A549 (cell line): Measurements from ENCODE around the gene ADGRG3. TPM values are rescaled to one million over a fixed set of nuclear protein-coding genes. Genes with fewer than 3 reads are reported as not detected.

Experiments
- ATAC-seq, 2 experiments: fragments of 200-7000 bp in 1 of 2; fragments of >200 bp in 1 of 2; cut with Nextera tagmentation in 1 of 2; cut with Tn5 transposase in 1 of 2; 3 replicates each; pipeline versions ENCODE4 v1.8.0 to v1.9.1; 2018 to 2020; ENCODE audit warnings: mild to moderate bottlenecking in 1 of 2, moderate library complexity in 1 of 2
- CTCF ChIA-PET: fragments of 300-600 bp; sonication (Branson Sonifier 250); formaldehyde crosslinking; extraction: SDS; loops from one replicate; lab custom pipeline; 2021; ENCODE audit warnings: antibody characterized with exemption, inconsistent platforms; lab: Yijun Ruan, JAX
- POLR2A ChIA-PET: fragments of 350-600 bp; formaldehyde crosslinking; extraction: SDS; loops from one replicate; lab custom pipeline; 2021; ENCODE audit warnings: antibody characterized with exemption, inconsistent platforms; lab: Yijun Ruan, JAX
- DNase-seq, 2 experiments: peaks; one replicate each; pipeline versions ENCODE4 v3.0.0 to v3.0.0-alpha.2; 2011 to 2016; ENCODE audit warnings: low read depth in 1 of 2, low spot score in 1 of 2
- FAIRE-seq: peaks from 2 replicates; lab custom pipeline; 2011; peaks lifted over from hg19 to GRCh38; lab: Jason Lieb, UNC
- H3K27ac ChIP-seq, 2 experiments: fragments of >200 bp; sonication (Bioruptor Twin); formaldehyde crosslinking; 3 replicates each; pipeline ENCODE4 v1.5.1; 2016 to 2017
- H3K4me1 ChIP-seq: fragments of >200 bp; sonication (Bioruptor Twin); formaldehyde crosslinking; 3 replicates; pipeline ENCODE4 v1.6.1; 2016
- H3K4me2 ChIP-seq: fragments of >200 bp; sonication (Bioruptor Twin); formaldehyde crosslinking; 3 replicates; pipeline ENCODE4 v1.6.1; 2016
- H3K4me3 ChIP-seq: fragments of >200 bp; sonication (Bioruptor Twin); formaldehyde crosslinking; 3 replicates; pipeline ENCODE4 v1.5.1; 2016
- H3K9me3 ChIP-seq: fragments of >200 bp; sonication (Bioruptor Twin); formaldehyde crosslinking; 3 replicates; pipeline ENCODE4 v1.6.1; 2016
- ATOH8 ChIP-seq: fragments of 250-450 bp; sonication (Bioruptor Pico); IDR thresholded peaks from 2 replicates; pipeline ENCODE4 v1.5.0; 2020; ENCODE audit warnings: low read depth, mild to moderate bottlenecking, moderate library complexity
- BHLHE40 ChIP-seq: IDR thresholded peaks from 2 replicates; pipeline ENCODE4 v1.6.1; 2012; ENCODE audit warnings: low read depth, low read length, inconsistent platforms
- CBX8 ChIP-seq: fragments of 200-600 bp; sonication (generic); IDR thresholded peaks from 2 replicates; pipeline ENCODE4 v1.6.1; 2016
- CEBPB ChIP-seq, 2 experiments: fragments of >200 bp in 1 of 2; sonication (Bioruptor Twin) in 1 of 2; formaldehyde crosslinking in 1 of 2; IDR thresholded peaks; 2 replicates each; pipeline ENCODE4 v1.6.1; 2012 to 2016
- CHD2 ChIP-seq: fragments of 150-350 bp; IDR thresholded peaks from 2 replicates; pipeline ENCODE4 v1.6.1; 2014; ENCODE audit warnings: low read length; ENCODE audit not compliant: partially characterized antibody
- EHF ChIP-seq: fragments of 250-450 bp; sonication (Bioruptor Pico); IDR thresholded peaks from 2 replicates; pipeline ENCODE4 v1.5.0; 2020; ENCODE audit warnings: mild to moderate bottlenecking
- EHMT2 ChIP-seq: fragments of 200-600 bp; sonication (generic); IDR thresholded peaks from 2 replicates; pipeline ENCODE4 v1.6.1; 2016; ENCODE audit warnings: antibody characterized with exemption, low read depth, mild to moderate bottlenecking, moderate library complexity
- EP300 ChIP-seq, 2 experiments: fragments of >200 bp; sonication (Bioruptor Twin); formaldehyde crosslinking; IDR thresholded peaks; 2 replicates in 1 of 2; 3 replicates in 1 of 2; pipeline ENCODE4 v1.6.1; 2016 to 2017
- FOXS1 ChIP-seq: fragments of 250-450 bp; sonication (Bioruptor Pico); IDR thresholded peaks from 2 replicates; pipeline ENCODE4 v1.5.0; 2020; ENCODE audit warnings: mild to moderate bottlenecking, moderate library complexity
- GATA3 ChIP-seq: IDR thresholded peaks from 2 replicates; pipeline ENCODE4 v1.6.1; 2012; ENCODE audit warnings: borderline replicate concordance
- HDAC2 ChIP-seq: fragments of 200-600 bp; sonication (generic); IDR thresholded peaks from 2 replicates; pipeline ENCODE4 v1.6.1; 2016
- HOXB13 ChIP-seq: fragments of 250-450 bp; sonication (Bioruptor Pico); IDR thresholded peaks from 2 replicates; pipeline ENCODE4 v1.5.0; 2020; ENCODE audit warnings: low read depth, mild to moderate bottlenecking, moderate library complexity
- KDM1A ChIP-seq: fragments of 200-600 bp; sonication (generic); IDR thresholded peaks from 2 replicates; pipeline ENCODE4 v1.6.1; 2016; ENCODE audit warnings: low read depth, mild to moderate bottlenecking
- MAZ ChIP-seq: fragments of 150-350 bp; IDR thresholded peaks from 2 replicates; pipeline ENCODE4 v1.6.1; 2014; ENCODE audit warnings: antibody characterized with exemption, low read depth, low read length, borderline replicate concordance
- NFE2L2 ChIP-seq: fragments of 150-350 bp; conservative IDR thresholded peaks from 2 replicates; pipeline ENCODE4 v1.6.1; 2014; ENCODE audit warnings: low read length
- NPAS2 ChIP-seq: fragments of 250-450 bp; sonication (Bioruptor Pico); IDR thresholded peaks from 2 replicates; pipeline ENCODE4 v1.8.0; 2022; ENCODE audit warnings: mild to moderate bottlenecking, moderate library complexity, borderline replicate concordance
- RCOR1 ChIP-seq: fragments of 150-350 bp; IDR thresholded peaks from 2 replicates; pipeline ENCODE4 v1.6.1; 2014; ENCODE audit warnings: antibody characterized with exemption, low read length, low read depth
- SMC3 ChIP-seq: fragments of >200 bp; sonication (Bioruptor Twin); formaldehyde crosslinking; IDR thresholded peaks from 3 replicates; pipeline ENCODE4 v1.6.1; 2018; ENCODE audit warnings: inconsistent platforms
- WGBS: methylation state at CpG from one replicate; pipeline ENCODE4 v1.1.6; 2017; ENCODE audit errors: missing lambda C conversion rate; 5-methylcytosine and 5-hydroxymethylcytosine counted together
- polyA plus RNA-seq, 4 experiments: library from polyadenylated mRNA; depleted of rRNA in 3 of 4; stranded (reverse); fragments of >200 nt; fragmentation: RNase III in 1 of 4; extraction: RNeasy Plus Mini Kit Qiagen cat#74134 plus additional on column Dnase treatment in 1 of 4; gene quantifications; 2 replicates in 3 of 4; 3 replicates in 1 of 4; pipeline ENCODE4 v1.2.3, GENCODE V29; 2011 to 2017
- TF ChIP-seq, protein P1 (sequence below): fragments of 150-350 bp; IDR thresholded peaks from 2 replicates; pipeline ENCODE4 v1.6.1; 2014; ENCODE audit warnings: low read depth, mild to moderate bottlenecking, low read length
- TF ChIP-seq, protein P2 (sequence below): fragments of 450-650 bp; IDR thresholded peaks from 2 replicates; pipeline ENCODE4 v1.6.1; 2014; ENCODE audit warnings: antibody characterized with exemption
- TF ChIP-seq, protein P3 (sequence below): fragments of >200 bp; sonication (Bioruptor Twin); formaldehyde crosslinking; IDR thresholded peaks from 3 replicates; pipeline ENCODE4 v1.5.1; 2016

The ADGRG3 gene
- polyA plus RNA-seq, 2 of the 4 experiments (the other 2 are of a cell fraction) = 0.25 to 0.45 TPM

GRCh38 chr16:57694725-57695679 is 26.9 kb downstream of the ADGRG3 start, which contains the start of gene DRC7:
Gene DRC7 (plus strand): TSS chr16:57694806. CDS start chr16:57697950, 3,144 bp downstream.
- TF ChIP-seq NFE2L2 (no peak), GATA3 (no peak), CHD2 (no peak), HDAC2 (no peak), CBX8 (no peak)
- TF ChIP-seq, protein P1, sequence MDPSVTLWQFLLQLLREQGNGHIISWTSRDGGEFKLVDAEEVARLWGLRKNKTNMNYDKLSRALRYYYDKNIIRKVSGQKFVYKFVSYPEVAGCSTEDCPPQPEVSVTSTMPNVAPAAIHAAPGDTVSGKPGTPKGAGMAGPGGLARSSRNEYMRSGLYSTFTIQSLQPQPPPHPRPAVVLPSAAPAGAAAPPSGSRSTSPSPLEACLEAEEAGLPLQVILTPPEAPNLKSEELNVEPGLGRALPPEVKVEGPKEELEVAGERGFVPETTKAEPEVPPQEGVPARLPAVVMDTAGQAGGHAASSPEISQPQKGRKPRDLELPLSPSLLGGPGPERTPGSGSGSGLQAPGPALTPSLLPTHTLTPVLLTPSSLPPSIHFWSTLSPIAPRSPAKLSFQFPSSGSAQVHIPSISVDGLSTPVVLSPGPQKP = no peak
- no peaks in the 10 kb centered on the region for H3K9me3 ChIP-seq
- FAIRE-seq (no peak), ATAC-seq (peak; percentile 91 to 96), DNase-seq (peak; percentile 68 to 93)
- POLR2A ChIA-PET = no interaction called here
- peaks cover 5% of the 10 kb centered on the region; the same call in 1 of the 3 replicates for H3K4me1 ChIP-seq
- H3K4me2 ChIP-seq = peak within 1 kb of the TSS; percentile 72
- H3K27ac ChIP-seq = peak within 1 kb of the TSS in 1 of 2 experiments; percentile 64; a peak in 2 of 6 replicates
- 49% methylated on average over 8 of the region's 8 CpGs for WGBS
- CTCF ChIA-PET = interaction anchor here (0.9 to 1.2 kb wide), 3 partner anchors 104 to 204 kb away, joined by 3 to 4 read pairs (median 3); no protein-coding TSS in a partner anchor
- H3K4me3 ChIP-seq = peak within 1 kb of the TSS; percentile 29; the same call in 1 of the 3 replicates

GRCh38 chr16:57695680-57696069 is 27.6 kb downstream of the ADGRG3 start:
- ATAC-seq (no peak), DNase-seq (no peak), FAIRE-seq (no peak)
- WGBS = 47% methylated on average over 5 of the region's 5 CpGs
- CTCF ChIA-PET = interaction anchor here (0.9 to 1.6 kb wide), 2 partner anchors 47 to 105 kb away, joined by 3 to 7 read pairs; no protein-coding TSS in a partner anchor
- no peak for TF ChIP-seq NPAS2 (CRISPR knock-in tag)
- TF ChIP-seq, protein P1 = no peak
- no peak for TF ChIP-seq ATOH8
- no peak for TF ChIP-seq MAZ
- no peak for TF ChIP-seq EHMT2
- no peak for TF ChIP-seq EP300 (IDR thresholded peaks at IDR 0.05)
- TF ChIP-seq HDAC2 = no peak
- TF ChIP-seq KDM1A = no peak
- TF ChIP-seq CBX8 = no peak
- TF ChIP-seq RCOR1 = no peak
- TF ChIP-seq SMC3 = no peak
- no peak for TF ChIP-seq CEBPB (IDR thresholded peaks at IDR 0.05)
- TF ChIP-seq, protein P2, sequence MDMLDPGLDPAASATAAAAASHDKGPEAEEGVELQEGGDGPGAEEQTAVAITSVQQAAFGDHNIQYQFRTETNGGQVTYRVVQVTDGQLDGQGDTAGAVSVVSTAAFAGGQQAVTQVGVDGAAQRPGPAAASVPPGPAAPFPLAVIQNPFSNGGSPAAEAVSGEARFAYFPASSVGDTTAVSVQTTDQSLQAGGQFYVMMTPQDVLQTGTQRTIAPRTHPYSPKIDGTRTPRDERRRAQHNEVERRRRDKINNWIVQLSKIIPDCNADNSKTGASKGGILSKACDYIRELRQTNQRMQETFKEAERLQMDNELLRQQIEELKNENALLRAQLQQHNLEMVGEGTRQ = no peak
- TF ChIP-seq HOXB13 (CRISPR knock-in tag) = no peak
- TF ChIP-seq BHLHE40 = no peak
- TF ChIP-seq, protein P3, sequence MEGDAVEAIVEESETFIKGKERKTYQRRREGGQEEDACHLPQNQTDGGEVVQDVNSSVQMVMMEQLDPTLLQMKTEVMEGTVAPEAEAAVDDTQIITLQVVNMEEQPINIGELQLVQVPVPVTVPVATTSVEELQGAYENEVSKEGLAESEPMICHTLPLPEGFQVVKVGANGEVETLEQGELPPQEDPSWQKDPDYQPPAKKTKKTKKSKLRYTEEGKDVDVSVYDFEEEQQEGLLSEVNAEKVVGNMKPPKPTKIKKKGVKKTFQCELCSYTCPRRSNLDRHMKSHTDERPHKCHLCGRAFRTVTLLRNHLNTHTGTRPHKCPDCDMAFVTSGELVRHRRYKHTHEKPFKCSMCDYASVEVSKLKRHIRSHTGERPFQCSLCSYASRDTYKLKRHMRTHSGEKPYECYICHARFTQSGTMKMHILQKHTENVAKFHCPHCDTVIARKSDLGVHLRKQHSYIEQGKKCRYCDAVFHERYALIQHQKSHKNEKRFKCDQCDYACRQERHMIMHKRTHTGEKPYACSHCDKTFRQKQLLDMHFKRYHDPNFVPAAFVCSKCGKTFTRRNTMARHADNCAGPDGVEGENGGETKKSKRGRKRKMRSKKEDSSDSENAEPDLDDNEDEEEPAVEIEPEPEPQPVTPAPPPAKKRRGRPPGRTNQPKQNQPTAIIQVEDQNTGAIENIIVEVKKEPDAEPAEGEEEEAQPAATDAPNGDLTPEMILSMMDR = no peak
- no peak for TF ChIP-seq FOXS1 (CRISPR knock-in tag)
- no peak for TF ChIP-seq EHF (CRISPR knock-in tag)
- H3K27ac ChIP-seq = no peak overlapping the region
- H3K4me2 ChIP-seq = no peak overlapping the region
- peaks cover 5% of the 10 kb centered on the region; the same call in 1 of the 3 replicates for H3K4me1 ChIP-seq
- POLR2A ChIA-PET = no interaction called here
- no peaks in the 10 kb centered on the region for H3K9me3 ChIP-seq
- H3K4me3 ChIP-seq = no peak overlapping the region
